IPS DF 19.7 (cell line): ENCODE data around the gene MRPL30.
"Not testable (repeated sequence)": the region's sequence is repeated elsewhere in the genome, so short reads cannot be mapped to it uniquely, and the experiment has no call there.

ENCODE experiments used
- DNase-seq: peaks from one replicate; pipeline ENCODE4 v3.0.0-alpha.2; 2013; ENCODE audit warnings: low read depth, low spot score

Gene MRPL30

DNA sequence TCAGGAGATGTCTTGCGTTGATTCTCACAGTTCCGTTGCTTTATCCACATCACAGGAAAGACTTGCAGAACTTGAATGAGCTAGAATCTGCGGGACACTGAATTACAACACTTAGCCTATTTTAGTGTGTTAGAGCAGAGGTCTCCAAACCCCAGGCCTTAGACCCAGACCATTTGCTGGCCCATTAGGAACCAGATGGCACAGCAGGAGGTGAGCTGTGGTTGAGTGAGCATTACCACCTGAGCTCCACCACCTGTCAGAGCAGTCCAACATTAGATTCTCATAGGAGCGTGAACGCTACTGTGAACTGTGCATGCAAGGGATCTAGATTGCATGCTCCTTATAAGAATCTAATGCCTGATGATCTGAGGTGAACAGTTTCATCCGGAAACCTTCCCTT, 3.8 kb downstream of the MRPL30 start:
- DNase-seq: no peak

GRCh38 chr2:99187011-99187410, 6.0 kb downstream of the MRPL30 start:
- no peak for DNase-seq

- DNase-seq: no peak
These were observed 7.4 kb downstream of the MRPL30 start for GRCh38 chr2:99188357-99188756.

- DNase-seq: no peak
These were observed 9.6 kb downstream of the MRPL30 start for GRCh38 chr2:99190548-99190947.

DNA sequence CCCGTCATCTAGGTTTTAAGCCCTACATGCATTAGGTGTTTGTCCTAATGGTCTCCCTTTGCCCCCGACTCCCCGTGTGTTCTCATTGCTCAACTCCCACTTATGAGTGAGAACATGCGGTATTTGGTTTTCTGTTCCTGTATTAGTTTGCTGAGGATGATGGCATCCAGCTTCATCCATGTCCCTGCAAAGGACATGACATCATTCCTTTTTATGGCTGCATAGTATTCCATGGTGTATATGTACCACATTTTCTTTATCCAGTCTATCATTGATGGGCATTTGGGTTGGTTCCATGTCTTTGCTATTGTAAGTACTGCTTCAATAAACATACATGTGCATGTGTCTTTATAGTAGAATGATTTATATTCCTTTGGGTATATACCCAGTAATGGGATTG, 11.4 kb downstream of the MRPL30 start:
- DNase-seq: not testable (repeated sequence)

- no peak for DNase-seq
These were observed 17.3 kb downstream of the MRPL30 start for GRCh38 chr2:99198103-99198841.

- DNase-seq: no peak
These were observed 19.3 kb downstream of the MRPL30 start for GRCh38 chr2:99200076-99200800.

- no peak for DNase-seq
These were observed 21.1 kb downstream of the MRPL30 start for GRCh38 chr2:99201959-99202678.

DNA sequence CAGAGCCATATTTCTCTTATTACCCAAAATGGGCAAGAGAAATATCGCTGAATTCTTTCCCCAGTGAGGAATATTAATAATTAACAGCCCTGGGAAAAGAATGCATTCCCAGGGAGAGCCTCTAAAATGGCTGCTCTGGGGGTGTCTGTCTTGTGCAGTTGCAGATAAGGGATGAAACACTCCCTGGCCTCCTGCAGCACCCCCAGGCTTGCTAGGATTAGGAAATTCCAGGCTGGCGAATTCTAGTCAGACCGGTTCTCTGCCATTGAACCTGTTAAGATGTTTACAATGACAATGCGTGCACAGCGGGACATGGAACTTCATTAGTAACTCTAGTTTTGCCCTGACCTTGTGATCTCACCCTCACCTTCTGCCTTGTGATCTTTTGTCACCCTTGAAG, 24.5 kb downstream of the MRPL30 start:
- DNase-seq: peak; percentile 54

DNA sequence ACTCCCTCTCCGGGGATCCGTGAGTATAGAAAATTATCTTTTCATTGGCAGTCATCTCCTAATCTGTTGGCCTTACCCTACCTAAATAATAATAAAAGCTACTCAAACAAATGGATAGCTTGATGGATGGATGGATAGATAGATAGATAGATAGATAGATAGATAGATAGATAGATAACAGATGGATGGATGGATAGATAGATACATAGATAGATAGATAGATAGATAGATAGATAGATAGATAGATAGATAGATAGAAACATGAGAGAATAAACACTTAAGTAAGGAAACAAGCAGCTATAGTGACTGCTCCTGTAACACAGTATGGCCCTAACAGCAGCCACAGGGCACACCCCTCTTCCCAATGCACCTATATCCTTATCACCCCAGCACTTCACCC, 35.1 kb downstream of the MRPL30 start:
- DNase-seq: no peak

DNA sequence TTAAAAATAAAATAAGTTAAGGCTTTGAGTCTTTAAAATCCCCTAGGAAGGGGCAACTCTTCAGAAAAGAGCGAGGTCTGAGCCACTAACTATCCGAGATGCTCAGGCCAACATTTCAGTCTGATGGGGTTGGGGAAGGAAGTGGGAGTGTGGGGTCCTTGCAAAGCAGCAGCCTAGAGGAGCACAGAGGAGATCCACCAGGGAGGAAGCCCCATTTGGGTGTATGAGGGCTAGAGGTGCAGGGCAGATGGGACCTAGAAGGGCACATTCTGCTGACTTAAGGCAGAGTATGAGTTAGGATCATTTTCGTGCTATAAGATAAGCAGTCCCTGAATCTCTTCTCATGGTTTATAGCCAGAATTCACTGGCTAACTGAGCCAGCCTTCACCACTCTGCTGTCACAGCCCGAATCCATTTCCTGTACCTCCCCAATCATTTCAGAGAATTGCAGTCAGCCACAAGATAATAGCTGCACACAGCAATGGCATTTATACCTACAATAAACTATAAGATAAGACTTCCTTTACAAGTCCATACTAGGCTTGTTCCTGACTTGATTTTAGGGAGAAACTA, 37.0 kb downstream of the MRPL30 start:
- DNase-seq: no peak

DNA sequence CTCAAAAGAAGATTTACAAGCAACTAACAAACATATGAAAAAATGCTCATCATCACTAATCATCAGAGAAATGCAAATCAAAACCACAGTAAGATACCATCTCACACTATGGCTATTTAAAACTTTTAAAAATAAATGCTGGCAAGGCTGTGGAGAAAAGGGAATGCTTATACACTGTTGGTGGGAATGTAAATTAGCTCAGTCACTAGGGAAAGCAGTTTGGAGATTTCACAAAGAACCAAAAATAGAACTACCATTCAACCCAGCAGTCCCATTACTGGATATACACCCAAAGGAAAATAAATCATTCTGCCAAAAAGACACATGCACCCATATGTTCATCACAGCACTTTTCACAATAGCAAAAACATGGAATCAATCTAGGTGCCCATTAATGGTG, 52.2 kb downstream of the MRPL30 start:
- not testable (repeated sequence) for DNase-seq

GRCh38 chr2:99238599-99238998, 57.6 kb downstream of the MRPL30 start:
- DNase-seq: no peak

DNA sequence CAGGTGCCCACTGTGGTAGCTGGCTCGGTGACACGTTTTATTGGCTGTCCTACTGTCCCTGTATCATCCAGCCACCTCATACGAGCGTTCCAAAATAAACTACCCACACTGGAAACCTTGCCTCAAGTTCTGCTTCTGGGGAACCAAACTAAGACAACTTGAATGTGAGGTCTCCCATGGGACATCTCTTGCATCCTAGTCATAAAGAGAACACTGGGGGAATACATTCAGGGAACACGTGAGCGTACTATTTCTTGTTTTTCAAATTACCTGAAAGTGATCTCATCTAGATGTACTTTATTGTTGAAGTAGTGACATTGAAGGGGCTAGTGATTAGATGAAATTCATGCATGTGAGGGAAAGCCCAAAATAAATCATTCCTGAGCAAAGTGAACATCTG, 59.4 kb downstream of the MRPL30 start:
- DNase-seq: no peak

- DNase-seq: no peak
These were observed 61.2 kb downstream of the MRPL30 start for GRCh38 chr2:99242151-99242550.
